Neuronal stem cell (in vitro differentiated cells): ENCODE results near the gene CHRNB4. TPM values are rescaled to one million over a fixed set of nuclear protein-coding genes. Genes with fewer than 3 reads are reported as not detected.

ENCODE experiments used
- DNase-seq: peaks from one replicate; pipeline ENCODE4 v3.0.0-alpha.2; 2013; ENCODE audit warnings: low spot score
- H2AFZ ChIP-seq: one replicate; pipeline ENCODE4 v1.6.1; 2013; ENCODE audit warnings: mild to moderate bottlenecking, low read length, inconsistent platforms
- H2AK5ac ChIP-seq: 2 replicates; pipeline ENCODE4 v1.6.1; 2013; ENCODE audit warnings: low read depth, mild to moderate bottlenecking, inconsistent platforms, low read length, moderate library complexity, mixed read lengths
- H2BK120ac ChIP-seq: 2 replicates; pipeline ENCODE4 v1.6.1; 2013; ENCODE audit warnings: low read depth, mild to moderate bottlenecking, inconsistent platforms, low read length, moderate library complexity, mixed read lengths
- H2BK12ac ChIP-seq: one replicate; pipeline ENCODE4 v1.6.1; 2013; ENCODE audit warnings: low read length, inconsistent platforms
- H2BK15ac ChIP-seq: 2 replicates; pipeline ENCODE4 v1.6.1; 2013; ENCODE audit warnings: mild to moderate bottlenecking, low read length, inconsistent platforms, mixed read lengths
- H2BK5ac ChIP-seq: one replicate; pipeline ENCODE4 v1.6.1; 2013; ENCODE audit warnings: inconsistent platforms, mild to moderate bottlenecking, low read length, moderate library complexity
- H3K14ac ChIP-seq: one replicate; pipeline ENCODE4 v1.6.1; 2013; ENCODE audit warnings: low read length, inconsistent platforms
- H3K18ac ChIP-seq: 2 replicates; pipeline ENCODE4 v1.6.1; 2013; ENCODE audit warnings: low read length, inconsistent platforms
- H3K23ac ChIP-seq: 2 replicates; pipeline ENCODE4 v1.6.1; 2013; ENCODE audit warnings: low read depth, mild to moderate bottlenecking, mixed read lengths, low read length, inconsistent platforms; ENCODE audit not compliant: poor library complexity
- H3K27ac ChIP-seq: replicated peaks from 3 replicates; pipeline ENCODE4 v1.5.1; 2013; ENCODE audit warnings: low read length, inconsistent platforms
- H3K27me3 ChIP-seq, 3 experiments: 2 replicates each; pipeline ENCODE4 v1.6.1; 2013; ENCODE audit warnings: low read length in 3 of 3, mild to moderate bottlenecking in 2 of 3, inconsistent platforms in 1 of 3, low read depth in 1 of 3, mixed read lengths in 1 of 3, moderate library complexity in 1 of 3; ENCODE audit not compliant: control insufficient read depth in 3 of 3, insufficient read depth in 3 of 3
- H3K36me3 ChIP-seq, 2 donors: replicated peaks in 1 of 2; 2 replicates each; pipeline ENCODE4 v1.6.1; 2013; ENCODE audit warnings: low read length in 2 of 2; ENCODE audit not compliant: control insufficient read depth in 2 of 2, insufficient read depth in 2 of 2
- H3K4ac ChIP-seq: 2 replicates; pipeline ENCODE4 v1.6.1; 2013; ENCODE audit warnings: inconsistent platforms, mild to moderate bottlenecking, low read length, moderate library complexity
- H3K4me1 ChIP-seq, 2 donors: 1 replicate in 1 of 2; 2 replicates in 1 of 2; pipeline ENCODE4 v1.6.1; 2013; ENCODE audit warnings: low read length in 2 of 2, low read depth in 1 of 2; ENCODE audit not compliant: control insufficient read depth in 2 of 2, insufficient read depth in 1 of 2
- H3K4me2 ChIP-seq: one replicate; pipeline ENCODE4 v1.6.1; 2013; ENCODE audit warnings: mild to moderate bottlenecking, low read length, inconsistent platforms; ENCODE audit not compliant: insufficient read depth, poor library complexity, severe bottlenecking
- H3K4me3 ChIP-seq, 2 donors: 2 replicates each; pipeline ENCODE4 v1.5.1; 2013; ENCODE audit warnings: low read length in 2 of 2, mild to moderate bottlenecking in 2 of 2, inconsistent platforms in 1 of 2, moderate library complexity in 1 of 2
- H3K79me1 ChIP-seq: one replicate; pipeline ENCODE4 v1.6.1; 2013; ENCODE audit warnings: low read depth, mild to moderate bottlenecking, inconsistent platforms, low read length, moderate library complexity
- H3K9ac ChIP-seq: one replicate; pipeline ENCODE4 v1.6.1; 2013; ENCODE audit warnings: mild to moderate bottlenecking, low read depth, low read length, inconsistent platforms; ENCODE audit not compliant: poor library complexity
- H3K9me3 ChIP-seq, 2 donors: replicated peaks in 1 of 2; 2 replicates each; pipeline versions ENCODE3 to v1.6.1; 2013; ENCODE audit warnings: low read length in 2 of 2, mild to moderate bottlenecking in 2 of 2, inconsistent platforms in 1 of 2, low read depth in 1 of 2, mixed read lengths in 1 of 2, moderate library complexity in 1 of 2; ENCODE audit not compliant: control insufficient read depth in 2 of 2, insufficient read depth in 1 of 2
- H4K8ac ChIP-seq: one replicate; pipeline ENCODE4 v1.6.1; 2013; ENCODE audit warnings: low read depth, mild to moderate bottlenecking, inconsistent platforms, low read length, moderate library complexity
- H4K91ac ChIP-seq: one replicate; pipeline ENCODE4 v1.6.1; 2013; ENCODE audit warnings: low read length, low read depth, mild to moderate bottlenecking, inconsistent platforms; ENCODE audit not compliant: poor library complexity
- WGBS, 2 donors: extraction: QIAGEN DNeasy Blood & Tissue Kit; methylation state at CpG; one replicate each; pipeline ENCODE4 v1.1.7; 2013; ENCODE audit warnings: missing lambda C conversion rate in 2 of 2, mixed read lengths in 1 of 2; ENCODE audit not compliant: insufficient read length in 2 of 2, insufficient replicate concordance in 1 of 2; ENCODE audit errors: extremely low coverage in 2 of 2; 5-methylcytosine and 5-hydroxymethylcytosine counted together
- polyA plus RNA-seq, 2 experiments: library from polyadenylated mRNA; stranded (reverse); fragments of 200-250 nt; gene quantifications; one replicate each; pipeline ENCODE4 v1.2.3, GENCODE V29; 2013

Gene CHRNB4, protein sequence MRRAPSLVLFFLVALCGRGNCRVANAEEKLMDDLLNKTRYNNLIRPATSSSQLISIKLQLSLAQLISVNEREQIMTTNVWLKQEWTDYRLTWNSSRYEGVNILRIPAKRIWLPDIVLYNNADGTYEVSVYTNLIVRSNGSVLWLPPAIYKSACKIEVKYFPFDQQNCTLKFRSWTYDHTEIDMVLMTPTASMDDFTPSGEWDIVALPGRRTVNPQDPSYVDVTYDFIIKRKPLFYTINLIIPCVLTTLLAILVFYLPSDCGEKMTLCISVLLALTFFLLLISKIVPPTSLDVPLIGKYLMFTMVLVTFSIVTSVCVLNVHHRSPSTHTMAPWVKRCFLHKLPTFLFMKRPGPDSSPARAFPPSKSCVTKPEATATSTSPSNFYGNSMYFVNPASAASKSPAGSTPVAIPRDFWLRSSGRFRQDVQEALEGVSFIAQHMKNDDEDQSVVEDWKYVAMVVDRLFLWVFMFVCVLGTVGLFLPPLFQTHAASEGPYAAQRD
- 0.17 TPM for polyA plus RNA-seq (2013, experiment 1 of 2)
- 0.17 TPM for polyA plus RNA-seq (2013, experiment 2 of 2)

DNA sequence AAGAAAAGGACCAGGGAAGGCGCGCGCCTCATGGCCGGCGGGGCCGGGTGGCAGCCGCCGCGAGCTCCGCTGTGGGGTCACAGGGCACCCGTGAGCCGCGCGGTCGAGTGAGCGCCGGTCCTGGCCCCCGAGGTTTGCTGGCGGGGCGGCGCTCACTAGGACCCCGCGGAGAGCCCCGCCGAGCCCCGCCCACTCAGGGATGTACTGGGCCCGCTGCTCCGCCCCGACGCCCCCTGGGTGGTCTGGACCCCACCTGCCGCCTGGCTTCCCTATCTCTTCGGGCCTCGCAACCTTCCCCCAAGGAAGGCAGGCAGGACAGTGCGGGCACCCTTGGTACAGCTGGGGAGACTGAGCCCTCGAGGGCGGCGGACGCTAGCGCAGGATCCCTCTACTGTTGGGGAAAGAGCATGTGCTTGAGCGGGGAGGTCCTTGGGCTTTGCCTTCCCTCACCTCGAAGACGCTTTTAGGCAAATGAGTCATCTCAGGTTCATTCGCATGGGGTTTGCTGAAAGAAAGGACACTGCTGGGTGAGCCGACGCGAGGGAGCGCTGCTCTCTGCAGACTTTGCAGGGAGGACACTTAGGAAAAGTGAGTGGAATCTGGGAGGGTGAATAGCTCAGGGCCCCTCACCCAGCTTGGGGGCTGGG lies at the start of gene CHRNB4:
TSS of gene CHRNB4 (minus strand) at position 109 of the 647 bp plus-strand sequence. CDS start at position 32, 77 bp downstream.
- no CpG with 5 or more reads among the region's 47 CpGs for WGBS, 2 donors

DNA sequence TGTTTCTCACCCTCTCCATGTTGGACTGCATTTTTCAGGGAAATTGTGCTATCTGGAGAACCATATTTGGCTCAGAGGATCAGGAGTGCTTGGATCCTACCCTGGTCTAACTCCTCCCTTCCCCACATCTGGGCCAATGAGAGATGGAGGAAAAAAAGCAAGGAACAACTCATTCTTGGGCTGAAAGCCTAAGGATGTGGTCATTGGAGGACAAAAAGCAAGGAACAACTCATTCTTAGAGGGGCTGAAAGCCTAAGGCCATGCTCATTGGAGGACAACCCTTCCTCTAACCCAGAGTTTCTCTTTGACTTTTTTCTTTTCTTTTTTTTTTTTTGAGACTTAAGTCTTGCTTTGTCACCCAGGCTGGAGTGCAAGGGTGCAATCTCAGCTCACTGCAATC lies 48.6 kb upstream of the CHRNB4 start:
- no peak overlapping the region for H3K4me2 ChIP-seq
- H3K36me3 ChIP-seq, result no peaks in the 10 kb centered on the region
- H4K8ac ChIP-seq, result no peak overlapping the region
- no peak overlapping the region for H3K23ac ChIP-seq
- H3K27me3 ChIP-seq, result peaks cover 0 to 20% (median 0%) of the 10 kb centered on the region in 3 experiments
- H4K91ac ChIP-seq, result no peak overlapping the region
- H3K9me3 ChIP-seq, result no peaks in the 10 kb centered on the region
- no peak overlapping the region for H3K14ac ChIP-seq
- no peak overlapping the region for H3K9ac ChIP-seq
- peaks cover 2 to 5% of the 10 kb centered on the region in 2 donors for H3K4me1 ChIP-seq
- no peaks in the 10 kb centered on the region for H3K79me1 ChIP-seq
- H3K18ac ChIP-seq, result no peak overlapping the region
- H3K4ac ChIP-seq, result no peak overlapping the region
- no peak overlapping the region for H2BK15ac ChIP-seq
- no peak overlapping the region for H3K4me3 ChIP-seq
- H2BK12ac ChIP-seq, result no peak overlapping the region
- H2BK120ac ChIP-seq, result no peak overlapping the region
- no peak for DNase-seq
- H2AFZ ChIP-seq, result no peak overlapping the region
- H3K27ac ChIP-seq, result no peak overlapping the region
- no peak overlapping the region for H2BK5ac ChIP-seq
- H2AK5ac ChIP-seq, result no peak overlapping the region

More for the DNA sequence above, at the start of gene CHRNB4:
- Histone ChIP-seq H3K4me1 (peaks cover 0 to 7% of the 10 kb centered on the region in 2 donors), H2BK12ac (no peak within 1 kb of the TSS), H3K27ac (no peak within 1 kb of the TSS), H3K36me3 (no peaks in the 10 kb centered on the region), H3K9ac (peak within 1 kb of the TSS; percentile 47), H3K4me2 (peak within 1 kb of the TSS; percentile 82), H3K4ac (no peak within 1 kb of the TSS), H2AK5ac (no peak within 1 kb of the TSS), H2BK120ac (no peak within 1 kb of the TSS), H3K27me3 (peaks cover 0 to 62% (median 14%) of the 10 kb centered on the region in 3 experiments), H3K23ac (peak within 1 kb of the TSS; percentile 30), H3K14ac (no peak within 1 kb of the TSS), H2AFZ (peak within 1 kb of the TSS; percentile 93), H2BK15ac (peak within 1 kb of the TSS; percentile 3), H3K18ac (peak within 1 kb of the TSS; percentile 90), H2BK5ac (no peak within 1 kb of the TSS), H3K4me3 (peak within 1 kb of the TSS; percentile 24 to 81), H3K79me1 (no peaks in the 10 kb centered on the region), H3K9me3 (no peaks in the 10 kb centered on the region), H4K91ac (no peak within 1 kb of the TSS), H4K8ac (no peak within 1 kb of the TSS)
- DNase-seq, result peak; percentile 73

DNA sequence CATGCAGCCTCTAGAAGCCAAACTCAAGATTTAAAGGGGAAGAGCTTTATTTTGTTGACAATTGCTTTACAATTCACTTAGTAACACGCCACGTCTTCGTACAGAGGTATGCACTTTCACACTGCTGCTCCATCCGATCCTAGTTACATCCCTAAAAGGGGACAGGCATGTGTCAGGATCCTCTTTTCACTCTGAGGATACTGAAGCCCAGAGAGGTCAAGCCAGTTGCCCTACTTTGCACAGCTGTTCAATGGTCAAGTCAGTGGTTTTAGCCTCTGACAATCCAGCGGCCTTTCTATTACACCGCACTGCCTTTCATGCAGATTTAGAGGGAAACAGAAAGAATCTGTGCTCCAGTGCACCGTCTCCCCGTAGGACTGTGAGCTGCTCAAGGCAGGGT lies 44.9 kb upstream of the CHRNB4 start:
- no peak overlapping the region for H3K9ac ChIP-seq
- no CpG with 5 or more reads among the region's 8 CpGs for WGBS, 2 donors

More for the DNA sequence above, 44.9 kb upstream of the CHRNB4 start:
- Histone ChIP-seq H3K14ac (no peak overlapping the region), H2BK12ac (no peak overlapping the region), H3K9me3 (no peaks in the 10 kb centered on the region), H3K79me1 (no peaks in the 10 kb centered on the region), H4K91ac (no peak overlapping the region), H3K4me3 (no peak overlapping the region), H4K8ac (no peak overlapping the region), H3K18ac (no peak overlapping the region), H2AFZ (peak overlapping the region; percentile 66), H3K36me3 (no peaks in the 10 kb centered on the region), H3K27ac (no peak overlapping the region), H3K4me2 (no peak overlapping the region), H2BK5ac (no peak overlapping the region), H3K23ac (no peak overlapping the region), H2BK120ac (no peak overlapping the region), H2BK15ac (no peak overlapping the region), H3K27me3 (peaks cover 0 to 5% (median 0%) of the 10 kb centered on the region in 3 experiments), H3K4me1 (peaks cover 2 to 10% of the 10 kb centered on the region in 2 donors), H2AK5ac (no peak overlapping the region), H3K4ac (no peak overlapping the region)
- no peak for DNase-seq
